ENCODE data around the gene COL27A1. TPM values are rescaled to one million over a fixed set of nuclear protein-coding genes. Genes with fewer than 3 reads are reported as not detected.
A peak's percentile ranks its signal among the peaks of the same experiment; 100 is the strongest.
"Not testable (repeated sequence)": the region's sequence is repeated elsewhere in the genome, so short reads cannot be mapped to it uniquely, and the experiment has no call there.

COL27A1 gene
- total RNA-seq, 1 donor from 2014 or later = 13.7 TPM

DNA sequence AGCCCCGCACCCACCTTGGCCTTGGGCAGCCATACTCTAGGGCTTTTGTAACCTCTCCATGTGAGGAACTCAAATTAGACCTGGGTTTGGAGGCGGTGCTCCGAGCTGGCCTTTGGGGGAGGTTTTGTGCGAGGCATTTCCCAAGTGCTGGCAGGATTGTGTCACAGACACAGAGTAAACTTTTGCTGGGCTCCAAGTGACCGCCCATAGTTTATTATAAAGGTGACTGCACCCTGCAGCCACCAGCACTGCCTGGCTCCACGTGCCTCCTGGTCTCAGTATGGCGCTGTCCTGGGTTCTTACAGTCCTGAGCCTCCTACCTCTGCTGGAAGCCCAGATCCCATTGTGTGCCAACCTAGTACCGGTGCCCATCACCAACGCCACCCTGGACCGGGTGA lies 174.3 kb downstream of the COL27A1 start, which contains the start of gene ORM2:
Gene ORM2 (plus strand): TSS at position 245 of the 398 bp plus-strand sequence. CDS start 36 bp downstream, at position 281.
- DNase-seq; H3K4me3 ChIP-seq; H3K27me3 ChIP-seq; H3K36me3 ChIP-seq; H3K9me3 ChIP-seq; H3K4me1 ChIP-seq; intact Hi-C loops (cut with DNase I); H3K27ac ChIP-seq: not testable (repeated sequence)
- peak; percentile 80 for ATAC-seq

DNA sequence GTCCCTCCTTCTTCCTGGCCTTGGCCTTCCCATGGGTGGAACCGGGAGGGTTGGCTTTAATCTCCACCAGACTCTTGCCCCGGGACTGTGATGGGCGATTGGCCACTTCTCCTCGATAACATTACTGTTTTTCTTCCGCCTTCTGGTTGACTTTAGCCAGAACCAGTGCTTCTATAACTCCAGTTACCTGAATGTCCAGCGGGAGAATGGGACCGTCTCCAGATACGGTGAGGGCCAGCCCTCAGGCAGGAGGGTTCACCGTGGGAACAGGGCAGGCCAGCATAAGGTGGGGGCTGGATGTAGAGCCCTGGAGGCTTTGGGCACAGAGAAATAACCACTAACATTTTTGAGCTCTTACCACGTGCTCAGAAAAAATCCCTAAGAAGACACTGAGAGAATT lies 175.3 kb downstream of the COL27A1 start:
- H3K4me3 ChIP-seq = no peak overlapping the region
- no peaks in the 10 kb centered on the region for H3K9me3 ChIP-seq
- DNase-seq (no peak), ATAC-seq (no peak)
- H3K4me1 ChIP-seq = no peaks in the 10 kb centered on the region
- H3K27me3 ChIP-seq = no peaks in the 10 kb centered on the region
- H3K36me3 ChIP-seq = peaks cover 8% of the 10 kb centered on the region
- H3K27ac ChIP-seq = no peak overlapping the region
- TF ChIP-seq, protein P1, sequence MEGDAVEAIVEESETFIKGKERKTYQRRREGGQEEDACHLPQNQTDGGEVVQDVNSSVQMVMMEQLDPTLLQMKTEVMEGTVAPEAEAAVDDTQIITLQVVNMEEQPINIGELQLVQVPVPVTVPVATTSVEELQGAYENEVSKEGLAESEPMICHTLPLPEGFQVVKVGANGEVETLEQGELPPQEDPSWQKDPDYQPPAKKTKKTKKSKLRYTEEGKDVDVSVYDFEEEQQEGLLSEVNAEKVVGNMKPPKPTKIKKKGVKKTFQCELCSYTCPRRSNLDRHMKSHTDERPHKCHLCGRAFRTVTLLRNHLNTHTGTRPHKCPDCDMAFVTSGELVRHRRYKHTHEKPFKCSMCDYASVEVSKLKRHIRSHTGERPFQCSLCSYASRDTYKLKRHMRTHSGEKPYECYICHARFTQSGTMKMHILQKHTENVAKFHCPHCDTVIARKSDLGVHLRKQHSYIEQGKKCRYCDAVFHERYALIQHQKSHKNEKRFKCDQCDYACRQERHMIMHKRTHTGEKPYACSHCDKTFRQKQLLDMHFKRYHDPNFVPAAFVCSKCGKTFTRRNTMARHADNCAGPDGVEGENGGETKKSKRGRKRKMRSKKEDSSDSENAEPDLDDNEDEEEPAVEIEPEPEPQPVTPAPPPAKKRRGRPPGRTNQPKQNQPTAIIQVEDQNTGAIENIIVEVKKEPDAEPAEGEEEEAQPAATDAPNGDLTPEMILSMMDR (IDR thresholded peaks at IDR 0.05) = no peak
- intact Hi-C loops (cut with DNase I) = no loop called here

DNA sequence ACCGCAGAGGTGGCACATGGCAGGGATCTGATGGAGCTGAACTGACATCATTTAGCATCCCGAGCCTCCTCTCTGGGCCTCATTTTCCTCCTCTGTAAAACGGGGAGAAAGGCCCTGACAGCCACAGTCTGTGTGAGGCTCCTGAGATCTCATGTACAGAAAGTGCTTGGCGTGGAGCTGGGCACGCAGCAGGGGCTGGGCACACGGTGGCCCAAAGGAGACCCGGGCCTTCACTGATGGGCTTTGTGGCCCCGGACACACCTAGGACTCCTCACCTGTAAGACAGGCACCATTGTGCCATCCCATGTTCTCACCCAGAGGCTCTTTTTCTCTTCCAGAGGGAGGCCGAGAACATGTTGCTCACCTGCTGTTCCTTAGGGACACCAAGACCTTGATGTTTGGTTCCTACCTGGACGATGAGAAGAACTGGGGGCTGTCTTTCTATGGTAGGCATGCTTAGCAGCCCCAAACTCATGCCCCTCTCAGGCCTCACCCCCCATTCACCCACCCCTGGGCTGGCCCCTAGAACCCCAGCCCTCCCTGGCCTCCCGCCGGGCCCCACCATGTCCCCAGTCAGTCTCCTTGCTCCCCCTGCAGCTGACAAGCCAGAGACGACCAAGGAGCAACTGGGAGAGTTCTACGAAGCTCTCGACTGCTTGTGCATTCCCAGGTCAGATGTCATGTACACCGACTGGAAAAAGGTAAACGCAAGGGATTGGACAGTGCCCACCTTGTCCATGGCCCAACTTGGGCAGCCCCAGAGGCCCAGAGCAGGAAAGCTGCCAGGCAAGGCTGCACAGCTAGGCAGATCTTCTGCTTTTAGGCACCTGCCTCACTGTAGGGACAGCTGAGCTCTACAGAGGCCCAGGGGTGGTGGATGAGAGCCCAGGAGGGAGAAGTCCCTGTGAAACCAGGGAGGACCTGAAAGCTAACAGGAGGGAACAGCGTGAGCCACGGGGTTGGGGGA lies 176.2 kb downstream of the COL27A1 start:
- peaks cover 13% of the 10 kb centered on the region for H3K36me3 ChIP-seq
- intact Hi-C loops (cut with DNase I); ATAC-seq; H3K4me3 ChIP-seq; DNase-seq; H3K27me3 ChIP-seq; H3K27ac ChIP-seq; H3K4me1 ChIP-seq; H3K9me3 ChIP-seq: not testable (repeated sequence)

DNA sequence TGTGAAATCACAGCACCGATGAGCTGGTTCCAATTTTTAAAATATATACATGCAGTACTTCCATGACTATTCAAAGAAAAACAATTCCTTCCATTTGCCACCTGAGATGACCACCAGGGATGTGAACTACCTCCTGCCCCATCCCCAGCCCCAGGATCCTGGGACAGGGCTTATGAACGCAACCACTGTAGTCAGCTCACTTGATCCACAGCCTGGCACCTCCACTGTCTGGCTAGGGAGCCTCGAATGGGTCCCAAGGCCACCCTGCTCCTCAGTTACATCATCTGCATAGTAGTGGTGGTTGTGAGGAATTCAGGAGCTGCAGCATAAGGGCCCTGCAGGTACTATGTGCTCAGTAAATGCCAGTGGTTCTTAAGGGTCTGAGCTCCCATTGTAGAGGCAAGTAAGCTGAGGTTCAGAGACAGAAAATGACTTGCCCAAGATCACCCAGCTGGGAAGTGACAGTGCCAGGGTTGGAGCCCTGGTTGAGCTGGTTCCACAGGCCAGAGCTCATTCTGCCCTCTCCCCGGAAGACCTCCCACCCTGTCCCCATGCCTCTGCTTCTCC lies 177.2 kb downstream of the COL27A1 start:
- H3K9me3 ChIP-seq; H3K27ac ChIP-seq; H3K4me3 ChIP-seq; ATAC-seq; intact Hi-C loops (cut with DNase I); H3K4me1 ChIP-seq; DNase-seq; H3K27me3 ChIP-seq: not testable (repeated sequence)
- H3K36me3 ChIP-seq = peaks cover 24% of the 10 kb centered on the region

DNA sequence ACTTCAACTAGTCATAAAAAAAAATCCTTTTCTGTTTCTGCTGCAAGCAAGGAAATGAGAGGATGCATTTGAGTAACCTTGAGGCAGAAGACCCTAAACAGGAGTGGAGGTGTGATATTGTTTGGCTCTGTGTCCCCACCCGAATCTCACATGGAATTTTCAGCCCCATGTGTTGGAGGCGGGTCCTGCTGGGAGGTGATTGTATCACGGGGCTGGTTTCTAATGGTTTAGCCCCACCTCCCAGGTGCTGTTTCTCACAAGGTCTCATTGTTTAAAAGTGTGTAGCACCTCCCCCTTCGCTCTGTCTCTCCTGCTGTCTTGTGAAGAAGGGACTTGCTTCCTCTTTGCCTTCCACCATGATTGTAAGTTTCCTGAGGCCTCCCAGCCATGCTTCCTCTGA lies 178.4 kb downstream of the COL27A1 start:
- ATAC-seq; H3K27ac ChIP-seq; H3K4me1 ChIP-seq; H3K27me3 ChIP-seq; H3K9me3 ChIP-seq; intact Hi-C loops (cut with DNase I); DNase-seq; H3K4me3 ChIP-seq: not testable (repeated sequence)
- peaks cover 36% of the 10 kb centered on the region for H3K36me3 ChIP-seq

DNA sequence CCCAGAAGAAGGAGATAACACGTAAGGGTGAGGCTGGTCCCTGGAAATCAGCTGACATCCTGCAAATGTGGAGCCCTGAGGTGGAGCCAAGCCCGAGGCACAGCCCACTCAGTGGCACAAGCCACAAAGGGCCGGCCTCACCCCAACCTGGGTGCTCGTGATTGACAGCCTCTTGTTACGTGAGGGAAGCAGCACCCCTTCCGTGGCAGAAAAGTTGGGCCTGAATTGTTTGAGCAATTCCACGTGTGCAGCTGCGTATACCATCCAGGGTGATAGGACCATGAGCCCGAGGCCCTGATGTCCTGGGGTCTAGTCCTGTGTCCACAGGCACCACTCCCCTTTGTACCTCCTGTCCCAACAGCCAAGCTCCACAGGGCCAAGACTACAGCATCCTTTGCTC lies 179.2 kb downstream of the COL27A1 start:
- TF ChIP-seq, protein P1 (IDR thresholded peaks at IDR 0.05) = no peak
- intact Hi-C loops (cut with DNase I) = no loop called here
- Histone ChIP-seq H3K4me1 (no peaks in the 10 kb centered on the region), H3K9me3 (no peaks in the 10 kb centered on the region), H3K27ac (no peak overlapping the region), H3K4me3 (no peak overlapping the region), H3K27me3 (no peaks in the 10 kb centered on the region), H3K36me3 (peaks cover 42% of the 10 kb centered on the region)
- ATAC-seq = no peak
- DNase-seq = no peak

DNA sequence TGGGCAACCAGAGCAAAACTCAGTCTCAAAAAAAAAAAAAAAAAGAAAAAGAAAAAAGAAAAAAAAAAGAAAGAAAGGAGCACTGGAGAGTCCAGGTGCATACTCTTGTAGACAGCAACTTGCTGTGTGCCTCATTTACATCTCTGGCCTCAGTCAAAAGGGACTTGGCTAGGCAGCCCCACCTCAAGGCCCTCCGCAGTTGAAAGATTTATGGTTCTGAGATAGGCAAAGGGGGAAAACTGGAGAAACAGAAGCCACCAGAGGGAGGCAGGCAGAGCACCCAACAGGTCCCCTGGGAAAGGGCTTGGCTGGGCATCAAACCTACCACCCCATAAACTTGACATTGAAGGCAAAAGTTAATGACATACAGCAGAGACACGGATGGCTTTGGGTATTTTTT lies 180.4 kb downstream of the COL27A1 start:
- ATAC-seq (no peak), DNase-seq (no peak)
- Histone ChIP-seq H3K27ac (no peak overlapping the region), H3K27me3 (no peaks in the 10 kb centered on the region), H3K9me3 (no peaks in the 10 kb centered on the region), H3K4me1 (no peaks in the 10 kb centered on the region), H3K36me3 (peaks cover 54% of the 10 kb centered on the region), H3K4me3 (no peak overlapping the region)
- intact Hi-C loops (cut with DNase I) = no loop called here
- TF ChIP-seq, protein P1 (IDR thresholded peaks at IDR 0.05) = no peak

All from upper lobe of right lung (tissue), 1 donor.